Stomach (tissue), 9 donors: ENCODE data around the gene WDR62. TPM values are rescaled to one million over a fixed set of nuclear protein-coding genes. Genes with fewer than 3 reads are reported as not detected.

ENCODE experiments used
- DNase-seq, 2 donors: peaks; one replicate each; pipeline versions ENCODE4 v3.0.0 to v3.0.0-alpha.2; 2013 to 2019
- H3K27ac ChIP-seq, 5 donors: fragments of 200-600 bp in 4 of 5; sonication (generic) in 4 of 5; one replicate each; pipeline ENCODE4 v1.5.1; 2013 to 2019; ENCODE audit warnings: mild to moderate bottlenecking in 1 of 5, moderate library complexity in 1 of 5
- H3K27me3 ChIP-seq, 3 donors: fragments of 200-600 bp; sonication (generic); one replicate each; pipeline ENCODE4 v1.5.1; 2017 to 2019; ENCODE audit warnings: mixed run types in 1 of 3
- H3K36me3 ChIP-seq, 4 donors: fragments of 200-600 bp; sonication (generic); 1 replicate in 3 of 4; 2 replicates in 1 of 4; pipeline ENCODE4 v1.5.1; 2016 to 2019
- H3K4me1 ChIP-seq, 4 donors: fragments of 200-600 bp; sonication (generic); one replicate each; pipeline ENCODE4 v1.5.1; 2016 to 2019
- H3K4me3 ChIP-seq, 4 donors: fragments of 200-600 bp; sonication (generic) in 3 of 4; one replicate each; pipeline ENCODE4 v1.5.1; 2016 to 2019; ENCODE audit warnings: mild to moderate bottlenecking in 1 of 4
- H3K9me3 ChIP-seq, 4 donors: fragments of 200-600 bp; sonication (generic); one replicate each; pipeline ENCODE4 v1.5.1; 2016 to 2019
- EP300 ChIP-seq: sonication (generic); formaldehyde crosslinking; IDR thresholded peaks from one replicate; pipeline ENCODE4 v1.6.1; 2017; ENCODE audit warnings: antibody characterized with exemption
- POLR2A ChIP-seq, 4 donors: fragments of 450-650 bp; IDR thresholded peaks; one replicate each; pipeline ENCODE4 v1.6.1; 2016; ENCODE audit warnings: antibody characterized with exemption in 4 of 4, control low read depth in 2 of 4, mild to moderate bottlenecking in 1 of 4, moderate library complexity in 1 of 4
- POLR2AphosphoS5 ChIP-seq, 3 donors: sonication (generic); formaldehyde crosslinking; IDR thresholded peaks; one replicate each; pipeline ENCODE4 v1.6.1; 2016; ENCODE audit warnings: antibody characterized with exemption in 3 of 3
- WGBS, 5 donors: extraction: QIAGEN DNeasy Blood & Tissue Kit in 3 of 5; methylation state at CpG; one replicate each; pipeline versions ENCODE4 v1.1.5 to v1.1.7; 2013 to 2018; 5-methylcytosine and 5-hydroxymethylcytosine counted together
- intact Hi-C: fragments of 100-400 bp; cut with DNase I; formaldehyde crosslinking; loops from one replicate; pipeline ENCODE4 v1.15.1; 2023; ENCODE audit warnings: low total_unique reads
- polyA plus RNA-seq, 3 donors: library from polyadenylated mRNA; stranded (reverse); fragments of 200-250 nt; gene quantifications; one replicate each; pipeline ENCODE4 v1.2.3, GENCODE V29; 2013
- total RNA-seq, 5 donors: library from RNA; depleted of rRNA; stranded (reverse); fragments of >200 nt; gene quantifications; one replicate each; pipeline versions ENCODE4 v1.1.0 to v1.2.3, GENCODE V29; 2014 to 2016
- TF ChIP-seq, protein P1 (sequence below), 7 experiments: fragments of 450-650 bp in 4 of 7; fragments of 200-600 bp in 3 of 7; sonication (generic) in 3 of 7; IDR thresholded peaks; one replicate each; pipeline ENCODE4 v1.5.1; 2016 to 2019; ENCODE audit warnings: antibody characterized with exemption in 7 of 7, control low read depth in 2 of 7, mild to moderate bottlenecking in 1 of 7
- donor health status: healthy with polysubstance abuse.
- donor health status: Bipolar disorder and iron deficiency.
- donor health status: healthy.

WDR62 gene
- total and polyA plus RNA-seq, 8 donors: 0.29 to 15.2 (median 1.8) TPM

DNA sequence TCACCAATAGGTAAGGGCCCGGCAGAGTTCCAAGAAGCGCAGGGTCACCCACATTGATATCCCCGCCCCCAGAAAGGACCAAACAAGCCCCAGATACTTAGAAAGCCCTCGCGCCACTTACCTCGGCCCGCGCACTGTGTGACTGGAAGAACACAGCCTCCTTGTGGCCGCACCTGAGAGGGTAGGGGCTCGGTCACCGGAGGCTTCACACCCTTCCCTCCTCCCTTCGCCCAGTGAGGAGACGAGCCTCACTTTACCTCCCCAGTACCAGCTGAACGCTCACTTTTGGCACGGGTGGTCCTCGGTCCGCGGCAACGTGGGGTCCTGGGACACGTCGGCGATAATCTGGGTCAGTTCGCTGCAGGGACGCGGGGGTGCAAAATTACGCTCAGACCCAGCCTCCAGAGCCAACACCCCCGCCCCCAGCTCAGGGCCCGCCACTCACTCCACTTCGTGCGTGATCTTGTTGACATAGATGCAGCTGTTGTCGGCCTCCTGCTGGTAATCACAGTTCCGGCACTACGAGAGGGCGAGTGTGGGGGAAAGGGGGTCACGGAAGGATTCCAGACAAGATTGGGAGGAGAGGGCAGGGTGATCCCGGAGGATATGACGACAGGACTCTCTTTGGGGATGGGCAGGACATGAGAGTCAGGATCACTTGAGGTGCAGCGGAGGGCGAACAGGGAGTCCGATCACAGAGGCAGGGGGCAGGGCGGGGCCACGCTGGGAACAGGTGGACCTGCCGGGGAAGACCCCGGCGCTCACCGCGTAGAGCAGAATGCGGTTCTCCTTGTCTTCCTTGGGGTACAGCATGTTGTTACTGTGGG lies 59.4 kb downstream of the WDR62 start:
- DNase-seq: peak; percentile 40 to 59
- Histone ChIP-seq H3K9me3 (no peaks in the 10 kb centered on the region), H3K27me3 (no peaks in the 10 kb centered on the region), H3K4me1 (peaks cover 20 to 40% (median 36%) of the 10 kb centered on the region in 4 donors), H3K4me3 (peak overlapping the region; percentile 83 to 94 (median 88)), H3K36me3 (peaks cover 32 to 56% (median 55%) of the 10 kb centered on the region in 4 donors), H3K27ac (peak overlapping the region; percentile 88 to 92 (median 92))
- WGBS, 5 donors: 4 to 7% (median 5%) methylated on average over 43 to 48 of the region's 48 CpGs
- intact Hi-C loops: no loop called here
- TF ChIP-seq POLR2A (IDR thresholded peaks at IDR 0.05) (no peak), EP300 (no peak), POLR2AphosphoS5 (IDR thresholded peaks at IDR 0.05) (no peak)
- TF ChIP-seq, protein P1, sequence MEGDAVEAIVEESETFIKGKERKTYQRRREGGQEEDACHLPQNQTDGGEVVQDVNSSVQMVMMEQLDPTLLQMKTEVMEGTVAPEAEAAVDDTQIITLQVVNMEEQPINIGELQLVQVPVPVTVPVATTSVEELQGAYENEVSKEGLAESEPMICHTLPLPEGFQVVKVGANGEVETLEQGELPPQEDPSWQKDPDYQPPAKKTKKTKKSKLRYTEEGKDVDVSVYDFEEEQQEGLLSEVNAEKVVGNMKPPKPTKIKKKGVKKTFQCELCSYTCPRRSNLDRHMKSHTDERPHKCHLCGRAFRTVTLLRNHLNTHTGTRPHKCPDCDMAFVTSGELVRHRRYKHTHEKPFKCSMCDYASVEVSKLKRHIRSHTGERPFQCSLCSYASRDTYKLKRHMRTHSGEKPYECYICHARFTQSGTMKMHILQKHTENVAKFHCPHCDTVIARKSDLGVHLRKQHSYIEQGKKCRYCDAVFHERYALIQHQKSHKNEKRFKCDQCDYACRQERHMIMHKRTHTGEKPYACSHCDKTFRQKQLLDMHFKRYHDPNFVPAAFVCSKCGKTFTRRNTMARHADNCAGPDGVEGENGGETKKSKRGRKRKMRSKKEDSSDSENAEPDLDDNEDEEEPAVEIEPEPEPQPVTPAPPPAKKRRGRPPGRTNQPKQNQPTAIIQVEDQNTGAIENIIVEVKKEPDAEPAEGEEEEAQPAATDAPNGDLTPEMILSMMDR (IDR thresholded peaks at IDR 0.05): peak in 1 of 7 experiments; percentile 9

- WGBS, 5 donors: 0% methylated on average over 38 to 60 of the region's 60 CpGs
- TF ChIP-seq, protein P1 (IDR thresholded peaks at IDR 0.05): peak in 1 of 7 experiments; percentile 8
- TF ChIP-seq POLR2A (IDR thresholded peaks at IDR 0.05): peak in 1 of 4 donors; percentile 58
- TF ChIP-seq EP300: no peak
- TF ChIP-seq POLR2AphosphoS5 (IDR thresholded peaks at IDR 0.05): peak; percentile 84 to 95 (median 92)
- H3K4me1 ChIP-seq: peaks cover 20 to 46% (median 36%) of the 10 kb centered on the region in 4 donors
- intact Hi-C loops: no loop called here
- H3K27ac ChIP-seq: peak within 1 kb of the TSS; percentile 88 to 92 (median 92)
- H3K4me3 ChIP-seq: peak within 1 kb of the TSS; percentile 83 to 94 (median 88)
- peak; percentile 99 to 100 for DNase-seq
- H3K9me3 ChIP-seq: no peaks in the 10 kb centered on the region
- H3K36me3 ChIP-seq: peaks cover 32 to 63% (median 63%) of the 10 kb centered on the region in 4 donors
- H3K27me3 ChIP-seq: no peaks in the 10 kb centered on the region
Observed at GRCh38 chr19:36114721-36115452, 60.2 kb downstream of the WDR62 start, which contains the start of gene POLR2I. TSS of gene POLR2I (minus strand) at chr19:36114875. CDS start at chr19:36114856, 19 bp downstream.

- Histone ChIP-seq H3K9me3 (no peaks in the 10 kb centered on the region), H3K27me3 (no peaks in the 10 kb centered on the region), H3K36me3 (peaks cover 34 to 71% (median 67%) of the 10 kb centered on the region in 4 donors), H3K27ac (peak within 1 kb of the TSS; percentile 88 to 92 (median 92)), H3K4me3 (peak within 1 kb of the TSS; percentile 83 to 94 (median 88)), H3K4me1 (peaks cover 20 to 50% (median 36%) of the 10 kb centered on the region in 4 donors)
- TF ChIP-seq POLR2A (IDR thresholded peaks at IDR 0.05): no peak
- peak in 2 of 3 donors; percentile 72 to 78 for TF ChIP-seq POLR2AphosphoS5 (IDR thresholded peaks at IDR 0.05)
- 3 to 5% (median 4%) methylated on average over 31 to 59 of the region's 59 CpGs for WGBS, 5 donors
- peak in 1 of 2 donors; percentile 84 for DNase-seq
- intact Hi-C loops: no loop called here
Observed at GRCh38 chr19:36115453-36116343, 61.0 kb downstream of the WDR62 start, which contains the start of gene TBCB. TSS of gene TBCB (plus strand) at chr19:36115468. CDS start at chr19:36115561, 93 bp downstream.

DNA sequence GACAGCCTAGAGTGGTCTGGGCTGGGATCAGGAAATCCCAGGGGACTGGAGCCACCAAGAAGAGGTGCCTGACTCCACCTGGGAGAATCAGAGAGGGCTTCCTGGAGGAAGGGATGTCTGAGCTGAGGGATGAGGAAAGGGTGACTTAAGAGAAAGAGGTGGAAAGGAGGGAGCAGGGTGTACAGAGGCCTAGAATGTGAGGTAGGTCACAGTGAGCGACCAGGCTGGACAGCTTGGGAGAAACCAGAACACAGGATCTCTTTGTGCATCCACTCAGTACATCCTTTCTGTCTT lies 61.6 kb downstream of the WDR62 start:
- no peak for TF ChIP-seq POLR2AphosphoS5 (IDR thresholded peaks at IDR 0.05)
- TF ChIP-seq EP300: no peak
- TF ChIP-seq, protein P1 (IDR thresholded peaks at IDR 0.05): no peak
- DNase-seq: no peak
- WGBS, 5 donors: 80 to 100% (median 90%) methylated on average over 1 of the region's 1 CpG
- Histone ChIP-seq H3K27ac (peak overlapping the region; percentile 88 to 92 (median 92)), H3K4me1 (peaks cover 20 to 50% (median 36%) of the 10 kb centered on the region in 4 donors), H3K4me3 (peak overlapping the region in 3 of 4 donors; percentile 84 to 94 (median 92)), H3K36me3 (peaks cover 32 to 71% (median 64%) of the 10 kb centered on the region in 4 donors), H3K9me3 (no peaks in the 10 kb centered on the region), H3K27me3 (no peaks in the 10 kb centered on the region)
- intact Hi-C loops: no loop called here
